T47D (cell line): ENCODE results near the gene DOK5.

Experiments
- DNase-seq, 2 experiments: peaks; one replicate each; pipeline versions ENCODE4 v3.0.0 to v3.0.0-alpha.2; 2011 to 2012; ENCODE audit warnings: low read depth in 1 of 2, low spot score in 1 of 2
- JUND ChIP-seq: IDR thresholded peaks from 2 replicates; pipeline ENCODE4 v1.6.1; 2012; ENCODE audit warnings: low read depth
- in situ Hi-C: cut with HindIII; loops from 2 replicates; pipeline ENCODE4 v1.10.0; 2016; ENCODE audit warnings: low sequenced_read_pairs, low pct_unique_long_range_greater_than_20kb

DOK5 gene

GRCh38 chr20:54620611-54621010 lies 145.2 kb downstream of the DOK5 start:
- no peak for TF ChIP-seq JUND
- no peak for DNase-seq
- in situ Hi-C loops: no loop called here

GRCh38 chr20:54622333-54623295 lies 147.2 kb downstream of the DOK5 start:
- no peak for TF ChIP-seq JUND

DNA sequence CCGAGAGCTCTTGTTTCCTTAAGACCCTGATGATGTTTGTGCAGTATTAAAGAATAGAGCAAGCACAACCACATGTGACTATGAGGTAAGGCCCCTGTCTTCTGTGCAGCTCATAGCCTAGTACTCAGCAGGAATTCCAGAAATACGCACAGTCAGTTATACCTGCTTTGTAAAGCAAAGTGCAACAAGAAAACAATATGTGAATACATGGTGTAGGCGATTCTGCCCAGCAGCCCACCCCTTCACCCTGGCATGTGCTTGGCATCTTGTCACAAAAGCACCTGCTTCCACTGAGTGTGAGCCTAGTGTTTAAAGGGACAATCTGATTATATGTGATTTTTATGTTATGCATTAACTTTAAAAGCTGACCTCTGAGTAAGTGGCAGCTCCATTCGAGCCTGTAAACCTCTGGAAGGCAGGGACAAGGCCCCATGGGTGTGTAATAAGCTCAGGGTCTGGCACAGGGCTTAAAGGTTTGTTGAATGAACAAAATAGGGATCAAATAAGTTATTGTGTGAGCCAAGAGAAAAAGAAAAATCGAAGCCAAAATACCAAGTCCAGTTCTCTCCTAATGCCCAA lies 148.7 kb downstream of the DOK5 start:
- no peak for DNase-seq
- in situ Hi-C loops: no loop called here
- TF ChIP-seq JUND: no peak

More at GRCh38 chr20:54622333-54623295, 147.2 kb downstream of the DOK5 start:
- no peak for DNase-seq
- in situ Hi-C loops: no loop called here

GRCh38 chr20:54624706-54625390 lies 149.5 kb downstream of the DOK5 start:
- no peak for DNase-seq
- TF ChIP-seq JUND: no peak
- in situ Hi-C loops: no loop called here

- in situ Hi-C loops: no loop called here
- no peak for DNase-seq
- TF ChIP-seq JUND: no peak
These were observed 150.1 kb downstream of the DOK5 start for GRCh38 chr20:54625497-54625896.

GRCh38 chr20:54626126-54626525 lies 150.7 kb downstream of the DOK5 start:
- TF ChIP-seq JUND: no peak
- in situ Hi-C loops: no loop called here
- DNase-seq: no peak

DNA sequence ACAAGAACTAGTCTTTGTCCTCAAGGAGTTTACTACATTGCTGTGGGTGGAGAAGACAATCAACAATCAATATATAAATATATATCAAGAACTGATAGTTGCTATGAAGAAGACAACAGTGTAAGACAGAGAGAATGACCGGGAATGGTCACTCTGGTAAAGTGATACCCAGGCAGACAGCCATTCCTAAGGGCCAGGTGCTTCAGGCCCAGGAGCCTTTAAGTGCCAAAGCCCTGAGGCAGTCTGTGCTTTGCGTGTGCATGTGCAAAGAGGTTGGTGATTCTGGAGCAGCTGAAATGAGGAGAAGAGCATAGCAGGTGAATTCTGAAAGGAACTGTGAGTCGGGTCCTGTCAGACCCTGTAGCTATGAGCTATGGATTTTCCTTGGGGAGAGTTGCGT lies 154.2 kb downstream of the DOK5 start:
- no peak for DNase-seq
- TF ChIP-seq JUND: no peak
- in situ Hi-C loops: no loop called here

GRCh38 chr20:54630582-54630981 lies 155.2 kb downstream of the DOK5 start:
- in situ Hi-C loops: no loop called here
- no peak for DNase-seq
- TF ChIP-seq JUND: no peak

DNA sequence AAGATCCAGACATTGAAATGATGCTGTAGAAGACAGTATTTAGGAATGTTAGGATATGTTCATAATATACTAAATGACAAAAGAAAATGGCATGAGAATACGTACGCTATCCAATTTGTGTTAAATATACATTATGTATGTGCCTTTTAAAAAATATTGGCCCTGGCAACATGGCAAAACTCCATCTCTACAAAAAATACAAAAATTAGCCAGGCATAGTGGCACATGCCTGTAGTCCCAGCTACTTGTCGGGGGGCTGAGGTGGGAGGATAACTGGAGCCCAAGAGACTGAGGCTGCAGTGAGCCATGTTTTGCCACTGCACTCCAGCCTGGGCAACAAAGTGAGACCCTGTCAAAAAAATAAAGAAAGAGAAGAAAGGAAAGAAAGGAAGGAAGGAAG lies 155.7 kb downstream of the DOK5 start:
- no peak for DNase-seq
- TF ChIP-seq JUND: no peak
- in situ Hi-C loops: no loop called here

- no peak for TF ChIP-seq JUND
- no peak for DNase-seq
- in situ Hi-C loops: no loop called here
These were observed 158.3 kb downstream of the DOK5 start for GRCh38 chr20:54633374-54634355.

DNA sequence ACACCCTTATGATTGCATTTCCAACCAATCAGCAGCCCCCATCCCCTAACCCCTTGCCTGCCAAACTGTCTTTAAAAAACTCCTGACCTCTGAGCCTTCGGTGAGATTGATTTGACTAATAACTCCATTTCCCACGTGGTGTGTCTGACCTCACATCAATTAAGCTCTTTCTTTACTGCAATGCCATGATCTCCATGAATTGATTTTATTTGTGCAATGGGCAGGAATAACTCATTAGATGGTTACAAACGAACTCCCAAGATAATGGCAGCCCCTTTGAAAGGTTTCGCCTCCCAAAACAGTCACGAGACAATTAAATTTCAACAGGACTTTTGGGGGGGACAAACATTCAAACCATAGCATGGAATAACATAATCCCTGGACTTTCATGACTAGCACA lies 161.2 kb downstream of the DOK5 start:
- in situ Hi-C loops: no loop called here
- TF ChIP-seq JUND: no peak
- DNase-seq: no peak

- in situ Hi-C loops: no loop called here
- TF ChIP-seq JUND: no peak
- DNase-seq: no peak
These were observed 164.5 kb downstream of the DOK5 start for GRCh38 chr20:54639941-54640340.
